Mammary epithelial cell (primary cell): ENCODE measurements around the gene ILDR2.

Experiments
- EZH2 ChIP-seq: IDR thresholded peaks from 2 replicates; pipeline ENCODE4 v1.6.1; 2012; ENCODE audit warnings: low read length, inconsistent platforms, borderline replicate concordance
- TF ChIP-seq, protein P1 (sequence below), 2 donors: IDR thresholded peaks in 1 of 2; conservative IDR thresholded peaks in 1 of 2; 2 replicates each; pipeline ENCODE4 v1.5.1; 2011 to 2012; ENCODE audit warnings: inconsistent platforms in 2 of 2, low read length in 2 of 2, mild to moderate bottlenecking in 2 of 2, control low read depth in 1 of 2, low read depth in 1 of 2; ENCODE audit not compliant: insufficient read depth in 1 of 2; ENCODE audit errors: extremely low read depth in 1 of 2

DNA sequence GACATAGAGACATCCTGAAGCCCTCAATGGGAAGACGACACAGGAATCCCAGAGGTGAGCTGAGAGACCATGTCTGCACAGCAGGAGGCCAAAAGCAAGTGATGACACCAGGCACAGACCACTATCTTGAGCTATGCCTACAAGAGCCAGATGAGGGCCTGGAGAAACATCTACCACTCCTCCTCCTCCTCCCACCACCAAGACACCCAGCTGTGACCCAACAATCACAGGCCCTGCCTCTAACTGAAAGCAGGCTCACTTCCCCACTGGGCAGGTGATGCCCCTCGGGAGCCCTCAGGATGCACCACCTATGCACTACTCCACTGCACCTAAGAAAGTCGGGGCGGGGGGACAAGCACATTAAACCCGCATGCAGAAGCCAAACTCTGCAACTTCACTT lies 115.7 kb downstream of the ILDR2 start:
- TF ChIP-seq, protein P1, sequence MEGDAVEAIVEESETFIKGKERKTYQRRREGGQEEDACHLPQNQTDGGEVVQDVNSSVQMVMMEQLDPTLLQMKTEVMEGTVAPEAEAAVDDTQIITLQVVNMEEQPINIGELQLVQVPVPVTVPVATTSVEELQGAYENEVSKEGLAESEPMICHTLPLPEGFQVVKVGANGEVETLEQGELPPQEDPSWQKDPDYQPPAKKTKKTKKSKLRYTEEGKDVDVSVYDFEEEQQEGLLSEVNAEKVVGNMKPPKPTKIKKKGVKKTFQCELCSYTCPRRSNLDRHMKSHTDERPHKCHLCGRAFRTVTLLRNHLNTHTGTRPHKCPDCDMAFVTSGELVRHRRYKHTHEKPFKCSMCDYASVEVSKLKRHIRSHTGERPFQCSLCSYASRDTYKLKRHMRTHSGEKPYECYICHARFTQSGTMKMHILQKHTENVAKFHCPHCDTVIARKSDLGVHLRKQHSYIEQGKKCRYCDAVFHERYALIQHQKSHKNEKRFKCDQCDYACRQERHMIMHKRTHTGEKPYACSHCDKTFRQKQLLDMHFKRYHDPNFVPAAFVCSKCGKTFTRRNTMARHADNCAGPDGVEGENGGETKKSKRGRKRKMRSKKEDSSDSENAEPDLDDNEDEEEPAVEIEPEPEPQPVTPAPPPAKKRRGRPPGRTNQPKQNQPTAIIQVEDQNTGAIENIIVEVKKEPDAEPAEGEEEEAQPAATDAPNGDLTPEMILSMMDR (conservative IDR thresholded peaks at IDR 0.05 in 1 of 2, IDR thresholded peaks at IDR 0.05 in 1 of 2; ENCODE audit: extremely low read depth in 1 of 2, insufficient read depth in 1 of 2, low read depth in 1 of 2, low read length in 2 of 2), result no peak
- no peak for TF ChIP-seq EZH2
